SK-N-SH (cell line): ENCODE measurements around the gene TAF13. TPM values are rescaled to one million over a fixed set of nuclear protein-coding genes. Genes with fewer than 3 reads are reported as not detected.
"Not testable (repeated sequence)": the region's sequence is repeated elsewhere in the genome, so short reads cannot be mapped to it uniquely, and the experiment has no call there.

Experiments
- CTCF ChIA-PET: fragments of 300-600, 350-600 bp; formaldehyde crosslinking; extraction: SDS; loops from one replicate; lab custom pipeline; 2021; lab: Yijun Ruan, JAX
- POLR2A ChIA-PET: fragments of 350-600 bp; sonication (Branson Sonifier 250); formaldehyde crosslinking; extraction: SDS; loops from one replicate; lab custom pipeline; 2020; ENCODE audit warnings: antibody characterized with exemption, inconsistent platforms; lab: Yijun Ruan, JAX
- DNase-seq: peaks from one replicate; pipeline ENCODE4 v3.0.0; 2012
- H2AFZ ChIP-seq: fragments of 200-600 bp; sonication (generic); 2 replicates; pipeline ENCODE4 v1.8.1; 2016; ENCODE audit warnings: antibody characterized with exemption, mild to moderate bottlenecking, low read depth
- H3F3A ChIP-seq: fragments of 200-600 bp; sonication (generic); replicated peaks from 2 replicates; pipeline ENCODE3; 2016; ENCODE audit warnings: antibody characterized with exemption, mild to moderate bottlenecking; ENCODE audit not compliant: insufficient read depth
- H3K27ac ChIP-seq, 2 experiments: fragments of 200-500 bp in 1 of 2; fragments of 200-600 bp in 1 of 2; sonication (Bioruptor generic) in 1 of 2; sonication (generic), shearing (Covaris generic) in 1 of 2; 2 replicates each; pipeline versions ENCODE4 v1.5.1 to v1.6.1; 2014 to 2016; ENCODE audit warnings: low read depth in 2 of 2, inconsistent platforms in 1 of 2, low read length in 1 of 2, mild to moderate bottlenecking in 1 of 2, mixed read lengths in 1 of 2
- H3K27me3 ChIP-seq: fragments of 200-600 bp; sonication (generic), shearing (Covaris generic); 2 replicates; pipeline ENCODE4 v1.6.1; 2016; ENCODE audit warnings: mixed run types; ENCODE audit not compliant: insufficient read depth
- H3K36me3 ChIP-seq, 2 experiments: fragments of 200-500 bp in 1 of 2; fragments of 200-600 bp in 1 of 2; sonication (Bioruptor generic) in 1 of 2; sonication (generic) in 1 of 2; replicated peaks in 1 of 2; 2 replicates each; pipeline versions ENCODE3 to v1.5.1; 2014 to 2016; ENCODE audit warnings: low read length in 1 of 2, mild to moderate bottlenecking in 1 of 2; ENCODE audit not compliant: insufficient read depth in 2 of 2, control insufficient read depth in 1 of 2
- H3K4me1 ChIP-seq, 2 experiments: fragments of 200-500 bp in 1 of 2; fragments of 200-600 bp in 1 of 2; sonication (Bioruptor generic) in 1 of 2; sonication (generic), shearing (Covaris generic) in 1 of 2; 2 replicates each; pipeline versions ENCODE4 v1.5.1 to v1.6.1; 2014 to 2016; ENCODE audit warnings: low read depth in 1 of 2, low read length in 1 of 2, mixed run types in 1 of 2; ENCODE audit not compliant: insufficient read depth in 2 of 2, control insufficient read depth in 1 of 2
- H3K4me2 ChIP-seq: fragments of 200-600 bp; sonication (generic), shearing (Covaris generic); 2 replicates; pipeline ENCODE4 v1.6.1; 2017; ENCODE audit warnings: mixed run types
- H3K4me3 ChIP-seq, 2 experiments: fragments of 200-500 bp in 1 of 2; fragments of 200-600 bp in 1 of 2; sonication (Bioruptor generic) in 1 of 2; sonication (generic), shearing (Covaris generic) in 1 of 2; 2 replicates each; pipeline versions ENCODE4 v1.5.1 to v1.8.1; 2014 to 2016; ENCODE audit warnings: low read depth in 2 of 2, inconsistent platforms in 1 of 2, low read length in 1 of 2, mild to moderate bottlenecking in 1 of 2, mixed read lengths in 1 of 2, moderate library complexity in 1 of 2
- H3K79me2 ChIP-seq: fragments of 200-600 bp; sonication (generic); 2 replicates; pipeline ENCODE4 v1.8.1; 2017; ENCODE audit warnings: mild to moderate bottlenecking; ENCODE audit not compliant: insufficient read depth
- H3K9ac ChIP-seq: fragments of 200-600 bp; sonication (generic); 2 replicates; pipeline ENCODE4 v1.6.1; 2017; ENCODE audit warnings: mixed run types
- H3K9me2 ChIP-seq: fragments of 200-600 bp; sonication (generic); 2 replicates; pipeline ENCODE4 v1.6.1; 2017; ENCODE audit warnings: mixed run types
- H3K9me3 ChIP-seq: fragments of 200-600 bp; sonication (generic); 2 replicates; pipeline ENCODE4 v1.6.1; 2017; ENCODE audit warnings: mixed run types, mild to moderate bottlenecking, moderate library complexity
- H4K20me1 ChIP-seq: fragments of 200-600 bp; sonication (generic); 2 replicates; pipeline ENCODE4 v1.6.1; 2017; ENCODE audit warnings: mild to moderate bottlenecking, mixed run types; ENCODE audit not compliant: insufficient read depth
- ELF1 ChIP-seq: IDR thresholded peaks from 2 replicates; pipeline ENCODE4 v1.4.0; 2012
- EP300 ChIP-seq, 2 experiments: IDR thresholded peaks; 2 replicates each; pipeline versions ENCODE4 v1.4.0 to v1.6.1; 2012; ENCODE audit warnings: borderline replicate concordance in 1 of 2, low read depth in 1 of 2, low read length in 1 of 2
- EZH2phosphoT487 ChIP-seq: fragments of 200-600 bp; sonication (generic); IDR thresholded peaks from 2 replicates; pipeline ENCODE4 v1.6.1; 2017; ENCODE audit warnings: low read depth, mixed run types, mild to moderate bottlenecking, antibody characterized with exemption, moderate library complexity, borderline replicate concordance
- FOSL2 ChIP-seq: IDR thresholded peaks from 2 replicates; pipeline ENCODE4 v1.4.0; 2012; ENCODE audit warnings: low read depth, mild to moderate bottlenecking, moderate library complexity, borderline replicate concordance
- FOXJ3 ChIP-seq: sonication (generic); formaldehyde crosslinking; IDR thresholded peaks from 2 replicates; pipeline ENCODE4 v1.5.1; 2020; ENCODE audit warnings: mild to moderate bottlenecking, missing genetic modification reagents
- GATA2 ChIP-seq: sonication (generic); formaldehyde crosslinking; IDR thresholded peaks from 2 replicates; pipeline ENCODE4 v1.5.0; 2020; ENCODE audit warnings: mild to moderate bottlenecking, missing genetic modification reagents
- MXI1 ChIP-seq: IDR thresholded peaks from 2 replicates; pipeline ENCODE4 v1.6.1; 2012; ENCODE audit warnings: mild to moderate bottlenecking, low read depth, low read length, improper control_type of control experiment
- NFIC ChIP-seq: IDR thresholded peaks from 2 replicates; pipeline ENCODE4 v1.4.0; 2012; ENCODE audit warnings: borderline replicate concordance
- RCOR1 ChIP-seq: fragments of 150-350 bp; IDR thresholded peaks from 2 replicates; pipeline ENCODE4 v1.6.1; 2017; ENCODE audit warnings: antibody characterized with exemption, low read length
- RFX5 ChIP-seq: IDR thresholded peaks from 2 replicates; pipeline ENCODE4 v1.6.1; 2012; ENCODE audit warnings: mild to moderate bottlenecking, improper control_type of control experiment, low read length
- SIN3A ChIP-seq: IDR thresholded peaks from 2 replicates; pipeline ENCODE4 v1.6.1; 2012; ENCODE audit warnings: low read depth, mild to moderate bottlenecking, low read length, moderate library complexity, borderline replicate concordance
- TAF1 ChIP-seq: IDR thresholded peaks from 2 replicates; pipeline ENCODE4 v1.6.1; 2012; ENCODE audit warnings: low read depth, mild to moderate bottlenecking, low read length, moderate library complexity, borderline replicate concordance
- TCF12 ChIP-seq: IDR thresholded peaks from 2 replicates; pipeline ENCODE4 v1.4.0; 2012
- USF2 ChIP-seq: fragments of 150-350 bp; IDR thresholded peaks from 2 replicates; pipeline ENCODE4 v1.6.1; 2017; ENCODE audit warnings: antibody characterized with exemption, low read length, low read depth, borderline replicate concordance
- YY1 ChIP-seq: IDR thresholded peaks from 2 replicates; pipeline ENCODE4 v1.4.0; 2012; ENCODE audit warnings: low read depth, mild to moderate bottlenecking
- WGBS: methylation state at CpG from one replicate; pipeline ENCODE4 v1.1.6; 2017; ENCODE audit warnings: low lambda C conversion rate; 5-methylcytosine and 5-hydroxymethylcytosine counted together
- polyA plus RNA-seq, 3 experiments: library from polyadenylated mRNA; depleted of rRNA; stranded (reverse); fragments of >200 nt; gene quantifications; 2 replicates each; pipeline ENCODE4 v1.2.3, GENCODE V29; 2012

TAF13 gene
- polyA plus RNA-seq, 1 of the 3 experiments (the other 2 are of a cell fraction) = 16.0 TPM

- TF ChIP-seq NFIC (no peak), EZH2phosphoT487 (no peak), RFX5 (no peak), FOXJ3 (CRISPR knock-in tag) (no peak), USF2 (no peak)
Observed at GRCh38 chr1:109024646-109025045, 51.2 kb downstream of the TAF13 start (continued).

- peaks cover 33% of the 10 kb centered on the region for H3K79me2 ChIP-seq
- no peaks in the 10 kb centered on the region for H3K9me2 ChIP-seq
- H3K9me3 ChIP-seq = no peaks in the 10 kb centered on the region
- no peak overlapping the region for H3K9ac ChIP-seq
- ChIA-PET POLR2A (no interaction called here), CTCF (interaction anchor here (1.2 kb wide), 2 partner anchors 17 to 193 kb away, joined by 3 to 4 read pairs; no protein-coding TSS in a partner anchor)
- H3K4me2 ChIP-seq = no peak overlapping the region
- WGBS = 97% methylated on average over 3 of the region's 3 CpGs
- DNase-seq = no peak
- TF ChIP-seq MXI1 (no peak), GATA2 (CRISPR knock-in tag) (no peak), TAF1 (no peak), EP300 (IDR thresholded peaks at IDR 0.05; ENCODE audit: borderline replicate concordance in 1 of 2, low read depth in 1 of 2, low read length in 1 of 2) (no peak), SIN3A (no peak), NFIC (no peak), RCOR1 (no peak), YY1 (no peak), FOSL2 (no peak), EZH2phosphoT487 (no peak), ELF1 (no peak), USF2 (no peak), TCF12 (no peak)
- no peaks in the 10 kb centered on the region for H3K4me1 ChIP-seq
- H4K20me1 ChIP-seq = peaks cover 6% of the 10 kb centered on the region
- H3K4me3 ChIP-seq = no peak overlapping the region
- no peaks in the 10 kb centered on the region for H3K27me3 ChIP-seq
- no peak overlapping the region for H2AFZ ChIP-seq
- peaks cover 7% of the 10 kb centered on the region for H3F3A ChIP-seq
- H3K36me3 ChIP-seq = peaks cover 3 to 41% of the 10 kb centered on the region in 2 experiments
- H3K27ac ChIP-seq = no peak overlapping the region
Observed at GRCh38 chr1:109020693-109021257, 55.0 kb downstream of the TAF13 start.

- DNase-seq, H3K4me2 ChIP-seq, H3K9me2 ChIP-seq, H3K9me3 ChIP-seq, H4K20me1 ChIP-seq, H3K27me3 ChIP-seq, H3F3A ChIP-seq, H3K9ac ChIP-seq, POLR2A ChIA-PET, H3K4me1 ChIP-seq, H3K27ac ChIP-seq, H3K4me3 ChIP-seq, H2AFZ ChIP-seq: not testable (repeated sequence)
- WGBS = 97% methylated on average over 6 of the region's 6 CpGs
- CTCF ChIA-PET = interaction anchor here (0.5 to 1.1 kb wide), 2 partner anchors 82 to 95 kb away, joined by 3 read pairs; a partner anchor contains a TSS
- H3K79me2 ChIP-seq = peaks cover 13% of the 10 kb centered on the region
- peaks cover 13 to 47% of the 10 kb centered on the region in 2 experiments for H3K36me3 ChIP-seq
Observed at GRCh38 chr1:109017719-109018118, 58.1 kb downstream of the TAF13 start.
